T-helper 1 cell treated with Interleukin-12 subunit alpha and Interleukin-12 subunit beta and Interleukin-4 antibody, amounts not matched to agents 30 μg/mL and 1 μg/mL, for 36 hours (primary cell): ENCODE measurements around the gene FRY.

Source experiments
- H3K27ac Mint-ChIP-seq: one replicate; pipeline ENCODE4 v1.8.0; 2021; ENCODE audit warnings: mild to moderate bottlenecking, mixed read lengths
- H3K27me3 Mint-ChIP-seq: one replicate; pipeline ENCODE4 v1.8.0; 2021; ENCODE audit warnings: low read depth, mixed read lengths
- H3K36me3 Mint-ChIP-seq: one replicate; pipeline ENCODE4 v1.8.0; 2021; ENCODE audit warnings: low read depth, mixed read lengths
- H3K4me1 Mint-ChIP-seq: one replicate; pipeline ENCODE4 v1.8.0; 2021; ENCODE audit warnings: low read depth, mixed read lengths
- H3K4me3 Mint-ChIP-seq: one replicate; pipeline ENCODE4 v1.8.0; 2021; ENCODE audit warnings: mild to moderate bottlenecking, moderate library complexity, mixed read lengths
- H3K9me3 Mint-ChIP-seq: one replicate; pipeline ENCODE4 v1.8.0; 2021; ENCODE audit warnings: mixed read lengths

Gene FRY

DNA sequence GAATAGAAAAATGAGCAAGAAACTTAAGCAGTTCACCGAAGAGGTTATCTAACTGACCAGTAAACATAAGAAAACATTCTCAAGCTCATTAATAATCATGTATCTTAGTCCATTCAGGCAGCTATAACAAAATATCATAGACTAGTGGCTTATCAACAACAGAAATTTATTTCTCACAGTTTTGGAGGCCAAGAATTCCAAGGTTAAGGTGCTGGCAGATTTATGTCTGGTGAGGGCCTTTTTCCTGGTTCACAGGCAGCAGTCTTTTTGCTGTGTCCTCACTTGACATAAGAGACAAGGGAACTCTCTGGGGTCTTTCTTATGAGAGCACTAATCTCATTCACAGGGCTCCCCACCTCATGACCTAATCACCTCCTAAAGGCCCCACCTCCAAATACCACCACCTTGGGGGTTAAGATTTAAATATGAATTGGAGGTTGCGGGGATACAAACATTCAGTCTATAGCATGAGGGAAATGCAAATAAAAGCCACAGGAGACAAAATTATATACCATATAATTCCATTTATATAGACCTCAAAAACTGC is 160.0 kb downstream of the FRY start:
- no peaks in the 10 kb centered on the region for H3K9me3 Mint-ChIP-seq
- H3K4me3 Mint-ChIP-seq = no peak overlapping the region
- no peaks in the 10 kb centered on the region for H3K27me3 Mint-ChIP-seq
- no peaks in the 10 kb centered on the region for H3K4me1 Mint-ChIP-seq
- no peak overlapping the region for H3K27ac Mint-ChIP-seq
- peaks cover 3% of the 10 kb centered on the region for H3K36me3 Mint-ChIP-seq

DNA sequence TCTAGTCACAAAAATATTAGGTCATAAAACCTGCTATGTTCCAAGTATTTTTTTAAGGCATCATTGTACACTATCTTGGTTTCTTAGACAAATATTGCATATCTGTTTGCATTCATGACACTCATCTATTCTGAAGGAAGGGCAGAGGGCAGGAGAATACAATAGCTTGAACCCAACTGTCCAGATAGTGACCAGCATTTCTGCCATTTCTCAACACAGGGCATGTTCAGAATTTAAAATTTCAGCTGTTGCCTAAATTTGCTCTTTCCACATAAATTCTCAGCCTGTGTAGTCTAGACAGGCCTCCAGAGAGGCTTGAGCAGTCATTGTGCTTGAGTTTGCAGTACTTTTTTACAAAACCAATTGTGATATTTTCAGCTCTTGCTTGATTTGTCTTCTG is 164.1 kb downstream of the FRY start:
- H3K4me1 Mint-ChIP-seq = no peaks in the 10 kb centered on the region
- H3K4me3 Mint-ChIP-seq = no peak overlapping the region
- H3K27me3 Mint-ChIP-seq = no peaks in the 10 kb centered on the region
- H3K36me3 Mint-ChIP-seq = no peaks in the 10 kb centered on the region
- no peak overlapping the region for H3K27ac Mint-ChIP-seq
- H3K9me3 Mint-ChIP-seq = no peaks in the 10 kb centered on the region

- Mint-ChIP-seq H3K27me3 (no peaks in the 10 kb centered on the region), H3K36me3 (no peaks in the 10 kb centered on the region), H3K4me3 (no peak overlapping the region), H3K9me3 (no peaks in the 10 kb centered on the region), H3K4me1 (no peaks in the 10 kb centered on the region), H3K27ac (no peak overlapping the region)
Observed at GRCh38 chr13:32199168-32199567, 167.6 kb downstream of the FRY start.

DNA sequence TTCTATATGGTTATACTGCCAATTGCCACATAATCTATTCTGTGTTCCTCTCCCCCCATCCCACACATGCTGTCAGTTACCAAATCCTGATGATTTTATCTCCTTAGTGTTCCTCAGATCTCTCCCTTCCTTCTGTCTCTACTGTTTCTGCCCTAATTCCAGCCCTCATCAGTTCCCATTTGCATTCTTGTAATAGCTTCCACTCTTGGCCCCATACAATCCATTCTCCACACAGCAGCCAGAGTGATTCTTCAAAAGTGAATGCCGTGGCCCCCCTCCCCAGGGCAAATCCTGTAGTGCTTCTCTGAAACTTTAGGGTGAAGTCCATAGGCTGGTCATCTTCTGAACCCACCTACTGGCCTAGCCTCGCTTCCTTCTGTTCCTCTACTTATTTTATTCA is 169.2 kb downstream of the FRY start:
- Mint-ChIP-seq H3K4me1 (no peaks in the 10 kb centered on the region), H3K27me3 (no peaks in the 10 kb centered on the region), H3K36me3 (peaks cover 2% of the 10 kb centered on the region), H3K27ac (no peak overlapping the region), H3K4me3 (no peak overlapping the region), H3K9me3 (no peaks in the 10 kb centered on the region)

DNA sequence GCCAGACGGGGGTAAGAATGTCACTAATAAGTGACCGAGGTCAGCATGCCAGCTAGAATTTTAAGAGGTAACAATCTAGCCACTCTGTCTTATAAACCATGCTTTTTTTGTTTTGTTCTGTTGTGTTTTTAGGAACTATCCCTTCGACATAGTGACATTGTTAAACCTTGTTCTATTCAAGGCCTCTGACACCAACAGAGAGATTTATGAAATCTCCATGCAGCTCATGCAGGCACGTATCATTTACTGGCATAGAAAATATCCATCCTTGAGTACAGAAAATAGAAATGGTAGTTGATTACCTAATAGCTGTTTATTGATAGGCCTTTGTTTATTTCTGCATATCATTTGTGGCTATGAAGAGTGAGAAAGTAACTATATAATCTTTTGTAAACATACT is 170.2 kb downstream of the FRY start:
- Mint-ChIP-seq H3K4me3 (no peak overlapping the region), H3K9me3 (no peaks in the 10 kb centered on the region), H3K27ac (no peak overlapping the region), H3K4me1 (no peaks in the 10 kb centered on the region), H3K36me3 (peaks cover 2% of the 10 kb centered on the region), H3K27me3 (no peaks in the 10 kb centered on the region)

- Mint-ChIP-seq H3K4me1 (no peaks in the 10 kb centered on the region), H3K36me3 (peaks cover 2% of the 10 kb centered on the region), H3K4me3 (no peak overlapping the region), H3K9me3 (no peaks in the 10 kb centered on the region), H3K27me3 (no peaks in the 10 kb centered on the region), H3K27ac (no peak overlapping the region)
Observed at GRCh38 chr13:32202268-32202667, 170.7 kb downstream of the FRY start.

- H3K36me3 Mint-ChIP-seq = peaks cover 2% of the 10 kb centered on the region
- H3K4me1 Mint-ChIP-seq = no peaks in the 10 kb centered on the region
- no peaks in the 10 kb centered on the region for H3K9me3 Mint-ChIP-seq
- no peak overlapping the region for H3K27ac Mint-ChIP-seq
- H3K27me3 Mint-ChIP-seq = no peaks in the 10 kb centered on the region
- no peak overlapping the region for H3K4me3 Mint-ChIP-seq
Observed at GRCh38 chr13:32203221-32203620, 171.6 kb downstream of the FRY start.

- Mint-ChIP-seq H3K9me3 (no peaks in the 10 kb centered on the region), H3K4me1 (no peaks in the 10 kb centered on the region), H3K4me3 (no peak overlapping the region), H3K36me3 (peaks cover 2% of the 10 kb centered on the region), H3K27ac (no peak overlapping the region), H3K27me3 (no peaks in the 10 kb centered on the region)
Observed at GRCh38 chr13:32203736-32204135, 172.2 kb downstream of the FRY start.

DNA sequence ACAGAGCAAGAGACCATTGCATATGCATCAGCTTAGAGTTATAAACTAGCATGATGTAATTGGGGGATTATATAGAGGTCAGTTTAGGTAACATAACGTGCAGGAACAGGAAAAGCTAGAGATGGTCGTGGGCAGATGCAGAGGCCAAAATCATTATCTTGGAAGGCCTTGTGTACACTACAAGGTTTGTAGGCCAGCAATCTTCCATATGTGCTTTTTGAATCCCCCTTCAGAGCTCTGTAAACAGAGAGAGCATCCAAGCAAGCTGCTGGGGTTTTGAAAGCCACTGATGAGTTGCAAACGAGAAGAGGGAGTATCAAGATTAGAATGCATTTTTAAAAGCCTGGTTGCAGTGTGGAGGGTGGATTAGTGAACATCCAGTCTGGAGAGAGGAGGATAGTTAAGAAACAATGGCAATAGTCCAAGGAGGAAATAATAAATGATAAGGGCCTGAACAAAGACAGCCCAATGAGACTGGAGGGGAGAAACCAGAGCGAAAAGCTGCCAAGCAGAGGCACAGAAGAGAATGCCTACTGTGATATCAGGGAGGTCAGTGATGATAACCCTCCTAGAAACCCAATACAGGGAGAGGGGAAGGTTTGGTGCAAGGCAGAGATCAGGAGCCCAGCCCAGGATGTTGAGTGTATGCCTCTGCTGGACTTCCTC is 174.0 kb downstream of the FRY start:
- H3K27me3 Mint-ChIP-seq = no peaks in the 10 kb centered on the region
- H3K36me3 Mint-ChIP-seq = peaks cover 2% of the 10 kb centered on the region
- H3K9me3 Mint-ChIP-seq = no peaks in the 10 kb centered on the region
- H3K4me3 Mint-ChIP-seq = no peak overlapping the region
- H3K27ac Mint-ChIP-seq = no peak overlapping the region
- no peaks in the 10 kb centered on the region for H3K4me1 Mint-ChIP-seq

DNA sequence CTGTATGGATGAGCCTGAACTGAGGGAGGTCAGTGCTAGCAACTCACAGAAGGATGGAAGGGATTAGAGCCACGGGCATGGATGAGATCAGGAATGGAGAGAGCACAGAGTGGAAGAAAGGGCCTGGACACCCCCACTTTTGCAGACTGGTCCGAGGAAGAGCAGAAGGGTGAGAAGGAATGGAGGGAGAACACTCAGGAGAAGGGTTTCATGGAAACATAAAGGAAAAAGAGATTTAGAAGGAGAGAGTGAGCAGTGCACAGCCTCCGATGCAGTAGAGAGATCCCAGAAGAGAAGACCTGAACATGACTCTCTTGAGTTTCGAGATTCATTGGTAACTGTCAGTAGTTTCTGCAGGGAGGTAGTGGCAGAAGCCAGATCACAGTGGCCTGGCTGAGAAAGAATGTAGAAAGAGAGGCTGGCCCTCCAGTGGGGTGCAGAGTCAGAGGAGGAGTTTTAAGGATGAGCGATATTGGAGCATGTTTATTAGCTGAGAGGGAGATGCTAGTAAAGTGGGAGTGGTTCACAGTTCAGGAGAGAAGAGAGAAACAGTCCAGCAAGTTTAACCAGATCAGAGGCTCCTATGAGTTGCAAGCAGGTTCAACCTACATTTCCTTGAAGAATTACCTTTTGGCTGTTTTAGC is 174.6 kb downstream of the FRY start:
- Mint-ChIP-seq H3K4me1 (no peaks in the 10 kb centered on the region), H3K27me3 (no peaks in the 10 kb centered on the region), H3K27ac (no peak overlapping the region), H3K4me3 (no peak overlapping the region), H3K36me3 (peaks cover 2% of the 10 kb centered on the region), H3K9me3 (no peaks in the 10 kb centered on the region)

DNA sequence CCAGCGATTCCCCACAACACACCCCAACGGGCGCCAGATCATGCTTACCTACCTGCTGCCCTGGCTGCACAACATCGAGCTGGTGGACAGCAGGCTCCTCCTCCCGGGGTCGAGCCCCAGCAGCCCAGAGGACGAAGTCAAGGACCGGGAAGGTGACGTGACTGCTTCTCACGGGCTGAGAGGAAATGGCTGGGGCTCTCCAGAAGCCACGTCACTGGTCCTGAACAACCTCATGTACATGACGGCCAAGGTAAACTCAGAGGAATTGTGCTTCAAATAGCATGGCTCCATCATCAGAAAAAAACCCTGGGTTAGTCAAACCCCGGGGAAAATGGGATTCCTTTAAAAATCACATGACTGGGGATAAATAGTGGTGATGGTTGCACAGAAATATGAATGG is 177.3 kb downstream of the FRY start:
- no peaks in the 10 kb centered on the region for H3K4me1 Mint-ChIP-seq
- no peaks in the 10 kb centered on the region for H3K27me3 Mint-ChIP-seq
- no peaks in the 10 kb centered on the region for H3K9me3 Mint-ChIP-seq
- no peak overlapping the region for H3K27ac Mint-ChIP-seq
- H3K4me3 Mint-ChIP-seq = no peak overlapping the region
- peaks cover 2% of the 10 kb centered on the region for H3K36me3 Mint-ChIP-seq

GRCh38 chr13:32209652-32210051 is 178.1 kb downstream of the FRY start:
- Mint-ChIP-seq H3K9me3 (no peaks in the 10 kb centered on the region), H3K4me3 (no peak overlapping the region), H3K27ac (no peak overlapping the region), H3K36me3 (peaks cover 2% of the 10 kb centered on the region), H3K27me3 (no peaks in the 10 kb centered on the region), H3K4me1 (no peaks in the 10 kb centered on the region)

DNA sequence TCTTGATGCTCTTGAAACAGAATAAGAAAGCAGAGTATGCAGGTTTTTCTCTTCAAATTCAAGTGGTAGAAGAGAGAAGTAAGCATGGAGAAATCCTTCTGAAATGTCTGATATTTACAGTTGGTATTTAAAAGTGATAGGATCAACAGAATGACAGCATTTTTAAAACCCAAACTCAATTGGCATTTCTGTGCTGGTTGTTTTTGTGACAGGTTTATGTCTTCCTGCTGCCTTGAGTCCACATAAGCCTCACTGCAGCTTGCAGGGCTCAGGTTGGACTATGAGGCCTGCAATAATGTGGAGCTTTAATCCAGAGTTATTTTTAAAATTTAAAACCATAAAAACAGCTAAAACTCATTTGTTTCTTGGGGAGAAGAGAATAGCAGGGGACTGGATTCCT is 178.5 kb downstream of the FRY start:
- Mint-ChIP-seq H3K27ac (no peak overlapping the region), H3K9me3 (no peaks in the 10 kb centered on the region), H3K4me3 (no peak overlapping the region), H3K4me1 (no peaks in the 10 kb centered on the region), H3K27me3 (no peaks in the 10 kb centered on the region), H3K36me3 (peaks cover 2% of the 10 kb centered on the region)

DNA sequence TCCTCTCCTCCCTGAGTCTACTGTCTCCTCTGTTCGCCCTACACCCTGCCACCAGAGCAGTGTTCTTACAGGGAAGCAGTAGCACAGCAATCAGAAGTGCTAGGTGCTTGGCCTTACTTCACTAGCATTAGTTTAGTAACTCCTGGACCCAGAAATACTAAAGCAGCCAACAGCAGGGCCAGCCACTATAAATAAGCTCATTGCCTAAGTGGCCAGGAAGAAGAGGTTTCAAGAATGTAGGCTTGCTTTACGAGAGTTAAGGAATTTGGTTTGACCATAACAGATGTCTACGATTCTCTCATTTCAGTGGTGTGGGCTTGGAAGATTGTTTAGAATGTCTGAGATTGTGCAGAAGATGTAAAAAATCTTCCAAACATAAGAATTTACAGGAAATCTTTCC is 180.2 kb downstream of the FRY start:
- no peaks in the 10 kb centered on the region for H3K9me3 Mint-ChIP-seq
- H3K36me3 Mint-ChIP-seq = no peaks in the 10 kb centered on the region
- H3K27ac Mint-ChIP-seq = no peak overlapping the region

DNA sequence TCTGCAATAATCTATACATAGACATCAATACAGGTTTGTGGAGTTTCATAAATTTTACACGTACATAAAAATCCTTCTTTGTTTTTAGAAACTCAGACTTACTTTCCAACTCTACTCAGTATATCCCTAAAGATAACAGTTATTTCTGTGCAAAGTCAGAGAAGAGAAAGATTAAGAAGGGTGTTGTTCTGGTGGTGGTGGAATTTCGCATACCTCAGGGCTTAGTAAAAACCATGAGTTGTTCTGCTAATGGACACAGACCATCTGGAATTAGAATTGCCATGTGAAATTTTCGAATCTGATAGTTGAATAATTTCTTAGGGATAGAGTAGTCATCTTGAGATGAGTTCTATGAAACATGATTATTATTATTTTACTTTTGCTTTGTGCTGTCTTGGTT is 180.8 kb downstream of the FRY start:
- no peaks in the 10 kb centered on the region for H3K9me3 Mint-ChIP-seq
- H3K27ac Mint-ChIP-seq = no peak overlapping the region
- H3K4me1 Mint-ChIP-seq = no peaks in the 10 kb centered on the region
- no peaks in the 10 kb centered on the region for H3K27me3 Mint-ChIP-seq
- no peaks in the 10 kb centered on the region for H3K36me3 Mint-ChIP-seq
- no peak overlapping the region for H3K4me3 Mint-ChIP-seq

More for the DNA sequence above, 180.2 kb downstream of the FRY start:
- no peaks in the 10 kb centered on the region for H3K4me1 Mint-ChIP-seq
- no peak overlapping the region for H3K4me3 Mint-ChIP-seq
- H3K27me3 Mint-ChIP-seq = no peaks in the 10 kb centered on the region
